ENCODE data around the gene NXPH4. TPM values are rescaled to one million over a fixed set of nuclear protein-coding genes. Genes with fewer than 3 reads are reported as not detected.

NXPH4 gene
- total RNA-seq, 2 donors from 2014 or later = 0.34 to 1.4 TPM

DNA sequence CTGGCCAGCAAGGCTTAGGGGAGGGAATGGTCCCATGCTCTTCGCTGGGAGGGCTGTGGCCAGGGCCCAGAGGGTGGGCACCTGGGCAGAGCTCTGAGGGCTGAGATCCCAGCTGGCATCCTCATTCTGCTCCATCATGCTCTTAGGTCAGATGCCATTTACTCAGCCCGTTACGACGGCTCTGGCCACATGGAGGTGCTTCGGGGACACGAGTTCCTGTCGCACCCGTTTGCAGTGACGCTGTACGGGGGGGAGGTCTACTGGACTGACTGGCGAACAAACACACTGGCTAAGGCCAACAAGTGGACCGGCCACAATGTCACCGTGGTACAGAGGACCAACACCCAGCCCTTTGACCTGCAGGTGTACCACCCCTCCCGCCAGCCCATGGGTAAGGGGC is 38.4 kb upstream of the NXPH4 start:
- H3K27ac Mint-ChIP-seq = no peak overlapping the region
- H3K4me1 Mint-ChIP-seq = peaks cover under 1% of the 10 kb centered on the region
- no peaks in the 10 kb centered on the region for H3K27me3 Mint-ChIP-seq
- no peak for ATAC-seq (replicated peaks)
- no peak overlapping the region for H3K4me3 Mint-ChIP-seq
- H3K36me3 Mint-ChIP-seq (ENCODE audit: low read depth) = no peaks in the 10 kb centered on the region
- H3K9me3 Mint-ChIP-seq = no peaks in the 10 kb centered on the region

DNA sequence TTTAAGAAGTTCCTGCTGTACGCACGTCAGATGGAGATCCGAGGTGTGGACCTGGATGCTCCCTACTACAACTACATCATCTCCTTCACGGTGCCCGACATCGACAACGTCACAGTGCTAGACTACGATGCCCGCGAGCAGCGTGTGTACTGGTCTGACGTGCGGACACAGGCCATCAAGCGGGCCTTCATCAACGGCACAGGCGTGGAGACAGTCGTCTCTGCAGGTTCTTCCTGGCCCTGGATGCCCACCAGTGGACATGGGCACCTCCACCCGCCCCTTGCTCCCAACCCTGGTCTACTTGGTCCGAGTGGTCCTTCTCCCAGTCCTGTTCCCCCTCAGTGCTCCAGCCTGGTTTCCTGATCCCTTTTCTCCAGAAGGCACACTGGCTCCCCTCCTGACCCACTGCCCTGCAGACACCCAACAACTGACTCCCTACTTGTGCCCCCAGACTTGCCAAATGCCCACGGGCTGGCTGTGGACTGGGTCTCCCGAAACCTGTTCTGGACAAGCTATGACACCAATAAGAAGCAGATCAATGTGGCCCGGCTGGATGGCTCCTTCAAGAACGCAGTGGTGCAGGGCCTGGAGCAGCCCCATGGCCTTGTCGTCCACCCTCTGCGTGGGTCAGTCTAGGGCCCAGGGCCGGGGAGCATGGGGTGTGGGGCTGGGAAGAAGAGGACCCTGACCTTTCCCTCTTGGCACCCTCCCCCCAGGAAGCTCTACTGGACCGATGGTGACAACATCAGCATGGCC is 37.1 kb upstream of the NXPH4 start:
- Mint-ChIP-seq H3K4me3 (no peak overlapping the region), H3K27ac (no peak overlapping the region), H3K27me3 (no peaks in the 10 kb centered on the region), H3K4me1 (no peaks in the 10 kb centered on the region), H3K9me3 (no peaks in the 10 kb centered on the region), H3K36me3 (ENCODE audit: low read depth) (no peaks in the 10 kb centered on the region)
- no peak for ATAC-seq (replicated peaks)

DNA sequence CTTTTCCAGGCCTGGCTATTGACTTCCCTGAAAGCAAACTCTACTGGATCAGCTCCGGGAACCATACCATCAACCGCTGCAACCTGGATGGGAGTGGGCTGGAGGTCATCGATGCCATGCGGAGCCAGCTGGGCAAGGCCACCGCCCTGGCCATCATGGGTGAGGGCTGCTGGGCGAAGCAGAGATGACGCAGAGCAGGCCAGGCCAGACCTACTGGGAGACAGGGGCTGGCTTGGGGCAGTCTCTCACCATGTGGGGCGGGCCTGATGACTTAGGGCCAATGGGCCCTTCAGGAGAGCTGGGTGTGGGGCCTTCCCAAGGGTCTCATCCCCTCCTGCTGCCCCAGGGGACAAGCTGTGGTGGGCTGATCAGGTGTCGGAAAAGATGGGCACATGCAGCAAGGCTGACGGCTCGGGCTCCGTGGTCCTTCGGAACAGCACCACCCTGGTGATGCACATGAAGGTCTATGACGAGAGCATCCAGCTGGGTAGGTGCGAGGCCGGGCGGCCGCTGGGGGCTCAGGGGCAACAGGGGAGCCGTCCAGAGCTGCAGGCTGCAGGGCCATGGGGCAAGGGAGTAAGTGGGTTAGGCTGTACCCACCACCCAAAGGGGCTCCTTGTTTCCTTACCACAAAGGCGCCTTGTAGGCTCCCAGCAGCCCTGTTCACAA is 36.1 kb upstream of the NXPH4 start:
- H3K9me3 Mint-ChIP-seq = no peaks in the 10 kb centered on the region
- no peaks in the 10 kb centered on the region for H3K27me3 Mint-ChIP-seq
- no peak overlapping the region for H3K27ac Mint-ChIP-seq
- H3K4me1 Mint-ChIP-seq = no peaks in the 10 kb centered on the region
- ATAC-seq (replicated peaks) = no peak
- no peak overlapping the region for H3K4me3 Mint-ChIP-seq
- no peaks in the 10 kb centered on the region for H3K36me3 Mint-ChIP-seq (ENCODE audit: low read depth)

DNA sequence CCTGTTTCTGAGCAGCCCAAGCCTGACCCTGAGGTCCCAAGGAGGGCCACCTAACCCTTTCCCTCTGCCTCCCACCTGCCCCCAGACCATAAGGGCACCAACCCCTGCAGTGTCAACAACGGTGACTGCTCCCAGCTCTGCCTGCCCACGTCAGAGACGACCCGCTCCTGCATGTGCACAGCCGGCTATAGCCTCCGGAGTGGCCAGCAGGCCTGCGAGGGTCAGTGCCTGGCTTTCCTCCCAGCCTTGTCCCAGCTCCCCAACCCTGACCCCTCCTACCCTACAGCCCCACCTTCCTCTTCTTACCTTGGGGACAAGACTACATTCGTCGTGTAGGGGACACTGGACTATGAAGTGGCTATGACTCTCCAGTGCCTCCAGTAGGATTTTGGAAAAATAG is 35.5 kb upstream of the NXPH4 start:
- H3K9me3 Mint-ChIP-seq = no peaks in the 10 kb centered on the region
- H3K27me3 Mint-ChIP-seq = no peaks in the 10 kb centered on the region
- H3K4me1 Mint-ChIP-seq = no peaks in the 10 kb centered on the region
- no peak overlapping the region for H3K4me3 Mint-ChIP-seq
- ATAC-seq (replicated peaks) = no peak
- H3K27ac Mint-ChIP-seq = no peak overlapping the region
- H3K36me3 Mint-ChIP-seq (ENCODE audit: low read depth) = no peaks in the 10 kb centered on the region

DNA sequence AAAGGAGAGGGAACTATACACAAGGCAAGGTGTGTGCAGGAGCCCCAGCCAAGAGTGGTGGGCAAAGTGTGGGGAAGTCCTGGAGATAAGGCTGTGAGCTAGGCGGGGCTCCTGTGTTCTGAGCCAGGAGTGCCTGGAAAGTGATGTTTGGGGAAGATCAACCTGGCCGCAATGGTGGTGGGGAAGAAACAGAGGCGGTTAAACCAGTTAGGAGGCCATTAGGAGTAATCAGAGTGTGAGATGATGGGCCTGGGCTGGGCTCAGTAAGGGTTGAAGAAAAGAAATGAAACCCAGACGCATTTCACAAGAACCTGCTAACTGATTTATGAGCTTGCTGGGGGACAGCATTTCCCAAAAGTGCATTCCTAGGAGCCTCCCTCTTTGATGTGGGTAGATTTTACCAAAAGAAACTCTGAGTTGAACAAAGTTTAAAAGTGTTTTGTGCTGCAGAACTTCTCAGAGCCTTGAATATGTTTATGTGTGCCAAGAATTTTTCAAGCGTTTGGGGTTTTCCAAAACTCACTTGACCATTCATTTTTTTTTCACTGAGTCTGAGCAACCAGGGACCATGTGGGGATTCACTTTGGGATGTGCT is 34.9 kb upstream of the NXPH4 start:
- no peak for ATAC-seq (replicated peaks)
- H3K27ac Mint-ChIP-seq = no peak overlapping the region
- H3K36me3 Mint-ChIP-seq (ENCODE audit: low read depth) = no peaks in the 10 kb centered on the region
- no peaks in the 10 kb centered on the region for H3K9me3 Mint-ChIP-seq
- H3K27me3 Mint-ChIP-seq = no peaks in the 10 kb centered on the region
- no peaks in the 10 kb centered on the region for H3K4me1 Mint-ChIP-seq
- no peak overlapping the region for H3K4me3 Mint-ChIP-seq

DNA sequence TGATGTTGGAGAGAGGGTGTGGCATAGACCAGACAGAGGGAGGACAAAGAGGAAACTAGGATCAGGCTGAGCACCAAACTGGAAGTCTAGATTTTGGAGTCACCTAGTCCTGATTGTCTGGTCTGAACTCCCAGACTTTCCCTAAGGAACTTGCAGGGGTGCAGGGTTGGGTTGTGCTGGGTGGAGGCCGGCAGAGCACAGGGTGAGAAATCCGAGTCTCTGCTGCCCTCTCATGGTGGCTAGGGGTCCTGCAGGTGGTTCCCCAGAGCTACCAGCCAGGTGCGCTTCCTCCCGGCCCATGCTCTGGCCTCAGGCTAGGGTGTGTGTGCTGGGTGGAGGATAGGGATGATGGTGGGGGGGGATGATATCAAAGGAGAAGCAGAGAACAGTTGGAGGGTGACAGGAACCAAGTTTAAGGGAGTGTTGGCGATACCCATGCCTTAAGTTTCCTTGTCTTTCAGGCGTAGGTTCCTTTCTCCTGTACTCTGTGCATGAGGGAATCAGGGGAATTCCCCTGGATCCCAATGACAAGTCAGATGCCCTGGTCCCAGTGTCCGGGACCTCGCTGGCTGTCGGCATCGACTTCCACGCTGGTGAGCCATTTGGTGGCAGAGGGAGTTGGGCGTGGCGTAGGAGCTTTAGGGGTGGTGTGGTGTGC is 33.5 kb upstream of the NXPH4 start:
- ATAC-seq (replicated peaks) = peak; percentile 93
- no peak overlapping the region for H3K4me3 Mint-ChIP-seq
- no peaks in the 10 kb centered on the region for H3K36me3 Mint-ChIP-seq (ENCODE audit: low read depth)
- H3K27me3 Mint-ChIP-seq = no peaks in the 10 kb centered on the region
- H3K9me3 Mint-ChIP-seq = no peaks in the 10 kb centered on the region
- no peaks in the 10 kb centered on the region for H3K4me1 Mint-ChIP-seq
- H3K27ac Mint-ChIP-seq = no peak overlapping the region

DNA sequence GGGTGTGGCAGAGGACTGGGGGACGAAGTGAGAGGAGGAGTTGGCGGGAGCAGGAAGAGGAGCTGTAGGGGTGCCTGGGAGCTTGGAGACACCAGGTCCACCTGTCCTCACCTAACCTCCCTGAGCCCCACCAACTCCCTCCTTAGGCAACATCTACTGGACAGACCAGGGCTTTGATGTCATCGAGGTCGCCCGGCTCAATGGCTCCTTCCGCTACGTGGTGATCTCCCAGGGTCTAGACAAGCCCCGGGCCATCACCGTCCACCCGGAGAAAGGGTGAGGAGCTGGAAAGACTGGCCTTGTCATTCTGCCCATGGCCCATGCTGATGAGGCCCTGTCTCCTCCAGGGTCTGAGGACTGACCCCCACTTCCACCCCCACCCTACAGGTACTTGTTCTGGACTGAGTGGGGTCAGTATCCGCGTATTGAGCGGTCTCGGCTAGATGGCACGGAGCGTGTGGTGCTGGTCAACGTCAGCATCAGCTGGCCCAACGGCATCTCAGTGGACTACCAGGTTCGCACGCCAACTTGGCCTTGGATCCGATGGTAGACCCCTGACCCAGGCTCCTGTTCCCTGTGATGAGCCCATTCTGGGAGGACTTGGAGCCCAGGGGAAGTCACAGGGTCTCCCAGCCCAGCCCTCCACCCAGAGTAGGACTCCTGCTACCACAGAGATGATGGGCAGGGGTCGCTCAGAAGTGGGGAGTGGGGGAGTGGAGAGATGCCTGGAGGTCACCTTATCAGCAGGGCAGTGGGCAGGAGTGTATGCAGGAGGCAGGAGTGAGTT is 32.5 kb upstream of the NXPH4 start:
- ATAC-seq (replicated peaks) = no peak
- H3K27me3 Mint-ChIP-seq = no peaks in the 10 kb centered on the region
- no peaks in the 10 kb centered on the region for H3K36me3 Mint-ChIP-seq (ENCODE audit: low read depth)

DNA sequence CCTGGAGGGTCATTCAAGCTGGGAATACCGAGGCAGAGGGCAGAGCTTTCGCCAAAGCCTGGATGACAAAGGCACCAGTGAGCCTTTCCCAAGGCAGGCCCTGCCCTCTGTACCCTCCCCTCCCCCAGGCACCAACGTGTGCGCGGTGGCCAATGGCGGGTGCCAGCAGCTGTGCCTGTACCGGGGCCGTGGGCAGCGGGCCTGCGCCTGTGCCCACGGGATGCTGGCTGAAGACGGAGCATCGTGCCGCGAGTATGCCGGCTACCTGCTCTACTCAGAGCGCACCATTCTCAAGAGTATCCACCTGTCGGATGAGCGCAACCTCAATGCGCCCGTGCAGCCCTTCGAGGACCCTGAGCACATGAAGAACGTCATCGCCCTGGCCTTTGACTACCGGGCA is 31.2 kb upstream of the NXPH4 start:
- Mint-ChIP-seq H3K4me3 (no peak overlapping the region), H3K27ac (no peak overlapping the region), H3K9me3 (no peaks in the 10 kb centered on the region), H3K4me1 (no peaks in the 10 kb centered on the region), H3K36me3 (ENCODE audit: low read depth) (no peaks in the 10 kb centered on the region), H3K27me3 (no peaks in the 10 kb centered on the region)
- no peak for ATAC-seq (replicated peaks)

More for the DNA sequence above, 32.5 kb upstream of the NXPH4 start:
- Mint-ChIP-seq H3K27ac (no peak overlapping the region), H3K4me3 (no peak overlapping the region), H3K9me3 (no peaks in the 10 kb centered on the region), H3K4me1 (no peaks in the 10 kb centered on the region)

DNA sequence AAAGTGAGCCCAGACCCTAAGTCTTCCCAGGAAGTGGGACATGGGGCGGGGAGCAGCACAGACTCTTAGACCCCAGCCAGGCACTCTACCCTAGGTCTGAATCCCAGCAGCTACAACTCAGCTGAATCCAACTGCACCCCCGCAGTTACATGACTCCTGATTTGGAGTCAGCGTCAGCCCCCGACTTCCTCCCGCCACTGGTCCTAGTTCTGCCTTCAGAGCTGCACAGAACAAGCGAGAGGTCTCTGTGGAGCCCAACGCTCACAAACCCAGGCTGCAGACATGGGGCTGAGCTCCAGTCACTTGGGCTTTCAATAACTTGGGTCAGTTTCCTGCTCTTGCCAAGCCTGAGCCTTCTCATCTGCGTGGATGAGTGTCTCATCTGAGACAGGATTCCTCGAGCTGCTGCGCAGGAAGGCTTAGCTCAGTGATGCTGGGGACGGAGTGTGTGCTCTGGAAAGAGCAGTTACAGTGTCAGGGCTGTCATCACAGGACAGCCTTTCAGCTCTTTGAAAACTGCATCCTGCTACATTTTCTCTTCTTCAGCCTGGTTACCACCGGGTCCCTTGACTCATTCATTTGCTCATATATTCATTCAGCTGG is 30.6 kb upstream of the NXPH4 start:
- Mint-ChIP-seq H3K27me3 (no peaks in the 10 kb centered on the region), H3K4me1 (no peaks in the 10 kb centered on the region), H3K4me3 (no peak overlapping the region), H3K27ac (no peak overlapping the region), H3K9me3 (no peaks in the 10 kb centered on the region), H3K36me3 (ENCODE audit: low read depth) (no peaks in the 10 kb centered on the region)
- no peak for ATAC-seq (replicated peaks)

DNA sequence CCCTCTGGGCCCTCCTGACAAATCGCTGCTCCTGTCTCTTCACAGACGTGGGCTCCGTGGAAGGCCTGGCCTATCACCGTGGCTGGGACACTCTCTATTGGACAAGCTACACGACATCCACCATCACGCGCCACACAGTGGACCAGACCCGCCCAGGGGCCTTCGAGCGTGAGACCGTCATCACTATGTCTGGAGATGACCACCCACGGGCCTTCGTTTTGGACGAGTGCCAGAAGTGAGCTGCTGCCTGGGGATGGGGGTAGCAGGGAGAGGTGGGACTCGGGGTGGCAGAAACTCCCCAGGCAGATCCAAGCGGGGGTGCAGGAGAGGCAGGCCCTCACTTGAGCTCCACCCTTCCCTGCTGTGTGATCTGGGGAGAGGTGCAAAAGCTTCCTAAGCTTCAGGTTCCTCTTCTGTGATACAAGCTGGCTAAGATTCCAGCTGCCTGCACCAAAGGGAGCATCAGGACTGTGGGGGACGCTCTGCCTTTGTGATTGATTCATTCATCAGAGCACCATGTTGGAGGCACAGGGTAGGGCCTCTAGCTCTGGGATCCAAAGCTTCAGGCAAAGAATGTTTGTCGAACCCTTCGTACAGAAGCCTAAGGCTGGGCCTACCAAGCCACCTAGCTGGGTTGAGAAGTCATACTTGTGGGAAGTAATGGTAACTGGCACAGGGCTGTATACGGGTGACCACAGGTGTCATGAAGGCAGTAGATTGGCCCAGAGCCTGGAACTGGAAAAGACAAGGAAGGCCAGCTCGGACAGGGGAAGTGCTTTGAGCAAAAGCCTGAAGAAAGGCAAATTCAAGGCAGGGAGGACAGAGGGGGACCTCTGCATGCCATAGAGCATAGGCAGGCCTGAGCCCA is 29.1 kb upstream of the NXPH4 start:
- no peaks in the 10 kb centered on the region for H3K9me3 Mint-ChIP-seq
- H3K27ac Mint-ChIP-seq = no peak overlapping the region
- no peak for ATAC-seq (replicated peaks)
- H3K27me3 Mint-ChIP-seq = no peaks in the 10 kb centered on the region
- no peaks in the 10 kb centered on the region for H3K36me3 Mint-ChIP-seq (ENCODE audit: low read depth)
- no peaks in the 10 kb centered on the region for H3K4me1 Mint-ChIP-seq
- H3K4me3 Mint-ChIP-seq = no peak overlapping the region

DNA sequence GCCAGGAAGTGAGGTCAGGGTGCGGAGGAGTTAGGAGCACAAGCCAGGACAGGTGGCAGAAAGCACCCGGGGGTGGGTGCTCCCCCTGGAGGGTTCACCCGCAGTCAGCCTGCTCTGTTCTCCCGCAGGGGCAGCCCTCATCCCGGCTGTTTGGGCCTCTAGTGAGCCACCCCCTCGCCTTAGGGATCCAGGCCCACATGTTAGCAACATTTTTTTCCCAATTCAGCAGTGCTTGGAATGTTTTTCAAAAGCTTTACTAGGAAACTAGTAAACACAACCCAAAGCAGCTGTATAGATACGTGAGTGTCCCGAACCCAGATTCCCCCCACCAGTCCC is 28.5 kb upstream of the NXPH4 start:
- ATAC-seq (replicated peaks) = no peak
- no peaks in the 10 kb centered on the region for H3K36me3 Mint-ChIP-seq (ENCODE audit: low read depth)

DNA sequence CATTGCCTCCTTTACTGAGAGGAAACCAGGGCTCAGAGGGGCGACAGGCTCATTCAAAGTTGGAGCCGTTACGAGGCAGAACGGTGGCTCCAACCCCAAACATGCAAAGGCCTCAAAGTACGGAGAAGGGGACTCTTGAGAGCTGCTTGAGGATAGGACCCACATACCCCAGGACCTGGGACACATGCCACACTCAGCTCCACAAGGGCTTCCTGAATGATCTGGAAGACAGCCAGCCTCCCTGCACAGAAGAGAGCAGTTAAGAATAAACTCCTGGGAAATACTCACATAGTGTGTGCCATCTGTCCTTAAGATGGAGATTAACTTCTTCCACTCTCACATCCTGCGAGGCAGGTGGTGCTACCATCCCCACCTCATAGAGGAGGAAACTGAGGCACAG is 26.6 kb upstream of the NXPH4 start:
- Mint-ChIP-seq H3K27ac (no peak overlapping the region), H3K4me3 (no peak overlapping the region), H3K4me1 (no peaks in the 10 kb centered on the region), H3K36me3 (ENCODE audit: low read depth) (no peaks in the 10 kb centered on the region), H3K27me3 (no peaks in the 10 kb centered on the region), H3K9me3 (no peaks in the 10 kb centered on the region)
- no peak for ATAC-seq (replicated peaks)

More for the DNA sequence above, 28.5 kb upstream of the NXPH4 start:
- Mint-ChIP-seq H3K4me1 (no peaks in the 10 kb centered on the region), H3K4me3 (no peak overlapping the region), H3K27ac (no peak overlapping the region), H3K27me3 (no peaks in the 10 kb centered on the region), H3K9me3 (no peaks in the 10 kb centered on the region)

DNA sequence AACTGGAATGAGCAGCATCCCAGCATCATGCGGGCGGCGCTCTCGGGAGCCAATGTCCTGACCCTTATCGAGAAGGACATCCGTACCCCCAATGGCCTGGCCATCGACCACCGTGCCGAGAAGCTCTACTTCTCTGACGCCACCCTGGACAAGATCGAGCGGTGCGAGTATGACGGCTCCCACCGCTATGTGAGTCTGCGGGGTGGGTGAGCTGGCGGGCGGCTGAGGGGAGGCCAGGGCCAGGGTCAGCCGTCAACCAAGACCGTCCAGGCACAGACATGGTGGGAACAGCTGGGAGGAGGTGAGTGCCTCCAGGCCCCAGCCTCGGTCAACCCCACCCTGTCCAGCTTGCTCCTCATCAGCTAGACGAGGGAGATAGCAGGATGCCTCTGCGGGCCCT is 25.8 kb upstream of the NXPH4 start:
- H3K4me1 Mint-ChIP-seq = no peaks in the 10 kb centered on the region
- H3K27ac Mint-ChIP-seq = no peak overlapping the region
- H3K27me3 Mint-ChIP-seq = no peaks in the 10 kb centered on the region
- ATAC-seq (replicated peaks) = no peak
- H3K36me3 Mint-ChIP-seq (ENCODE audit: low read depth) = no peaks in the 10 kb centered on the region
- no peaks in the 10 kb centered on the region for H3K9me3 Mint-ChIP-seq
- no peak overlapping the region for H3K4me3 Mint-ChIP-seq
